ENCODE measurements around the gene KLHL33.

Gene KLHL33

GRCh38 chr14:20418501-20418909 lies 17.5 kb downstream of the KLHL33 start:
- Histone ChIP-seq H3K4me3 (no peak overlapping the region), H4K20me1 (no peaks in the 10 kb centered on the region), H3K27me3 (no peaks in the 10 kb centered on the region), H3K4me2 (peak overlapping the region; percentile 60), H3K4me1 (peaks cover 81% of the 10 kb centered on the region), H3K9me3 (no peaks in the 10 kb centered on the region), H3K36me3 (no peaks in the 10 kb centered on the region), H3K9ac (no peak overlapping the region), H3K27ac (peak overlapping the region; percentile 36; the same call in 1 of the 2 replicates)
- no peak for TF ChIP-seq Cebpa-rat (IDR thresholded peaks at IDR 0.05)

GRCh38 chr14:20417250-20418186 lies 18.4 kb downstream of the KLHL33 start:
- H3K27me3 ChIP-seq = no peaks in the 10 kb centered on the region
- peaks cover 76% of the 10 kb centered on the region for H3K4me1 ChIP-seq
- no peak overlapping the region for H3K9ac ChIP-seq
- H3K4me3 ChIP-seq = no peak overlapping the region
- H3K9me3 ChIP-seq = no peaks in the 10 kb centered on the region
- H3K4me2 ChIP-seq = peak overlapping the region; percentile 90
- TF ChIP-seq Cebpa-rat (IDR thresholded peaks at IDR 0.05) = no peak
- H3K27ac ChIP-seq = peak overlapping the region; percentile 45
- no peaks in the 10 kb centered on the region for H4K20me1 ChIP-seq
- H3K36me3 ChIP-seq = no peaks in the 10 kb centered on the region

DNA sequence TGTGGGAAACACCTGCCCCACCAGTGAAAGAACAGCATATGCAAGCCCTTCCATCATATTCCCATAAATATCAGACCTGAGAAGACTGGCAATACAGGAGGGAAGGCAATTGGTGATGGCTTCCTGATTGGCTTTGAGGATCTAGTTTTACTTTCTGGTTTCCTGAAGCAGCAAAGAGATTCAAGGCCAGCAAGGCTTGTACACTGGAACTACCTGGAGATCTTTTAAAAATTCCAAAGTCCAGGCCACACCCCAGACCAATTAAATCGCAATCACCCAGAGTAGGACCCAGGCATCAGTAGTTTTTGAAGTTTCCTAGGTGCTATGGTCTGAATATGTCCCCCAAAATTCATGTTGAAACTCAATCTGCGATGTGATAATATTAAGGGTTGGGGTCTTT lies 19.7 kb downstream of the KLHL33 start:
- Histone ChIP-seq H3K27me3 (no peaks in the 10 kb centered on the region), H3K4me3 (no peak overlapping the region), H3K4me2 (peak overlapping the region; percentile 90), H3K9ac (peak overlapping the region; percentile 13; the same call in 1 of the 2 replicates), H3K27ac (peak overlapping the region; percentile 57), H3K36me3 (no peaks in the 10 kb centered on the region), H4K20me1 (no peaks in the 10 kb centered on the region), H3K9me3 (no peaks in the 10 kb centered on the region), H3K4me1 (peaks cover 82% of the 10 kb centered on the region)
- no peak for TF ChIP-seq Cebpa-rat (IDR thresholded peaks at IDR 0.05)

GRCh38 chr14:20415782-20416206 lies 20.2 kb downstream of the KLHL33 start:
- Histone ChIP-seq H3K36me3 (no peaks in the 10 kb centered on the region), H3K27me3 (no peaks in the 10 kb centered on the region), H3K9me3 (no peaks in the 10 kb centered on the region), H3K4me2 (peak overlapping the region; percentile 90), H3K9ac (peak overlapping the region; percentile 13; the same call in 1 of the 2 replicates), H3K4me3 (no peak overlapping the region), H3K4me1 (peaks cover 85% of the 10 kb centered on the region), H4K20me1 (no peaks in the 10 kb centered on the region), H3K27ac (peak overlapping the region; percentile 57)
- TF ChIP-seq Cebpa-rat (IDR thresholded peaks at IDR 0.05) = no peak

GRCh38 chr14:20413744-20414082 lies 22.3 kb downstream of the KLHL33 start:
- no peak for TF ChIP-seq Cebpa-rat (IDR thresholded peaks at IDR 0.05)
- peak overlapping the region; percentile 90 for H3K4me2 ChIP-seq
- peaks cover 6% of the 10 kb centered on the region; the same call in 1 of the 2 replicates for H3K36me3 ChIP-seq
- H3K4me3 ChIP-seq = peak overlapping the region; percentile 82
- peaks cover 68% of the 10 kb centered on the region for H3K4me1 ChIP-seq
- H3K9ac ChIP-seq = peak overlapping the region; percentile 90
- no peaks in the 10 kb centered on the region for H3K9me3 ChIP-seq
- no peaks in the 10 kb centered on the region for H3K27me3 ChIP-seq
- H3K27ac ChIP-seq = peak overlapping the region; percentile 87
- peaks cover 2% of the 10 kb centered on the region; the same call in 1 of the 2 replicates for H4K20me1 ChIP-seq

GRCh38 chr14:20412876-20413743 lies 22.9 kb downstream of the KLHL33 start, which contains the start of gene TEP1:
Gene TEP1, minus strand, starts transcription at chr14:20413501. Its CDS starts 5,062 bp downstream, at chr14:20408439.
- Histone ChIP-seq H3K36me3 (peaks cover 12% of the 10 kb centered on the region), H3K4me3 (peak within 1 kb of the TSS; percentile 82), H3K9ac (peak within 1 kb of the TSS; percentile 90), H3K27me3 (no peaks in the 10 kb centered on the region), H3K27ac (peak within 1 kb of the TSS; percentile 87), H4K20me1 (peaks cover 8% of the 10 kb centered on the region; the same call in 1 of the 2 replicates), H3K4me1 (peaks cover 62% of the 10 kb centered on the region), H3K4me2 (peak within 1 kb of the TSS; percentile 90), H3K9me3 (no peaks in the 10 kb centered on the region)
- TF ChIP-seq Cebpa-rat (IDR thresholded peaks at IDR 0.05) = no peak

DNA sequence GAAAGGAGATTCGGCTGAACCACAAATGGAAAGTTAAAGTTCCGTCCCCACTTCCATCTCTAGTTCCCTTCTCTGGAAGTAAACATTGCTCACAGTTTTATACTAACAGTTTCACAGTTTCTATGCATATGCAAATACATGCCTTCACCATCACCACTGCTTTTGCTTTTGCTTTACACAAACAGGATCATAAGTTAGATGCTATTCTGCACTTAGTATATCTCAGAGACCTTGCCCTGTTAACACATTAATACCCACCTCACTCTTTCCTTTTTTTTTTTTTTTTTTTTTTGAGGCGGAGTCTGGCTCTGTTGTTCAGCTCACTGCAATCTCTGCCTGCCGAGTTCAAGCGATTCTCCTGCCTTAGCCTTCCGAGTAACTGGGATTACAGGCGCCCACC lies 23.6 kb downstream of the KLHL33 start:
- Histone ChIP-seq H3K4me3 (peak overlapping the region; percentile 82), H4K20me1 (peaks cover 15% of the 10 kb centered on the region; the same call in 1 of the 2 replicates), H3K4me1 (peaks cover 55% of the 10 kb centered on the region), H3K4me2 (peak overlapping the region; percentile 90), H3K27ac (peak overlapping the region; percentile 87), H3K9me3 (no peaks in the 10 kb centered on the region), H3K27me3 (no peaks in the 10 kb centered on the region), H3K9ac (peak overlapping the region; percentile 90), H3K36me3 (peaks cover 19% of the 10 kb centered on the region)
- TF ChIP-seq Cebpa-rat (IDR thresholded peaks at IDR 0.05) = no peak

DNA sequence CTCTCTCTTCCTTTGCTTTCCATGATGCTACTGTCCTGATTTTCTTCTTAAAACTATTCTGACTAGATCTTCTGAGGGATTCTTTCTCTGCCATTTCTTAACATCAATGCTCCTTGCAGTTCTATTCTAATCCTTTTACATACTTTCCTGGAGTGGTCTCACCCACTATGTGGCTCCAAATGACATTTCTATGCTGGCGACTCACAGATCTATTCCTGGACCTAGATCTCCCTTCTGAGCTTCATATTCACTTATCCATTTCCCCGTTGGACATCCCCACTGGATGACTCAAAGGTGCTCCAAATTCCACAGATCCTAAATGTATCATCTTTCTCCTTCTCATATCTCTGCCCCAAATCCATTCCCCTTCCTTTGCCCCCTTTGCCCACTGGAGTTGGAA lies 26.7 kb downstream of the KLHL33 start:
- Histone ChIP-seq H3K36me3 (peaks cover 51% of the 10 kb centered on the region), H3K4me1 (peaks cover 23% of the 10 kb centered on the region), H3K27ac (no peak overlapping the region), H3K9me3 (no peaks in the 10 kb centered on the region), H3K4me2 (no peak overlapping the region), H3K9ac (no peak overlapping the region), H3K4me3 (no peak overlapping the region), H3K27me3 (no peaks in the 10 kb centered on the region), H4K20me1 (peaks cover 36% of the 10 kb centered on the region; the same call in 1 of the 2 replicates)
- no peak for TF ChIP-seq Cebpa-rat (IDR thresholded peaks at IDR 0.05)

DNA sequence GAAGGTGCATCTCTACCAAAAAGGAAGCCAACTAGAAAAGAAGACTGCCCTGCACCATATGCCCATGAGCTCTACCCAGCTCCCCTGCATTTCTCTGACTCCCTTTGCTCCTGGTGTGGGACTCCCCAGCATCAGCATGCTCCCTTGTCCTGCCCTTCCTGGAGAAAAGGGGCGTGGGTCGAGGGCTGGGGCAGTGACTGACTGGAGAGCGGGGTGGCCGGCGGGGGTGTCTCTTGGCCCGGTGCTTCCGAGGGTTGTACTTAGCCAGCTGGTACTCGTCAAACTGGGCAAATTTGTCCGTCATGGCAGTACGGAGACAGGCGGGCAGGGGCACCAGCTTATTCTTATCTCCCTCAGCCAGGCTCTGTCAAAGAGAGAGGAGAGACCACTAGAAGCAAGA lies 32.4 kb downstream of the KLHL33 start:
- H3K27me3 ChIP-seq = no peaks in the 10 kb centered on the region
- H3K9me3 ChIP-seq = no peaks in the 10 kb centered on the region
- H3K36me3 ChIP-seq = peaks cover 98% of the 10 kb centered on the region
- no peak overlapping the region for H3K9ac ChIP-seq
- TF ChIP-seq Cebpa-rat (IDR thresholded peaks at IDR 0.05) = no peak
- H3K4me1 ChIP-seq = no peaks in the 10 kb centered on the region
- no peak overlapping the region for H3K27ac ChIP-seq
- no peak overlapping the region for H3K4me3 ChIP-seq
- H3K4me2 ChIP-seq = no peak overlapping the region
- H4K20me1 ChIP-seq = peaks cover 31% of the 10 kb centered on the region; the same call in 1 of the 2 replicates

Data from BLaER1 (cell line).